ENCODE results near the gene TBCD.

DNA sequence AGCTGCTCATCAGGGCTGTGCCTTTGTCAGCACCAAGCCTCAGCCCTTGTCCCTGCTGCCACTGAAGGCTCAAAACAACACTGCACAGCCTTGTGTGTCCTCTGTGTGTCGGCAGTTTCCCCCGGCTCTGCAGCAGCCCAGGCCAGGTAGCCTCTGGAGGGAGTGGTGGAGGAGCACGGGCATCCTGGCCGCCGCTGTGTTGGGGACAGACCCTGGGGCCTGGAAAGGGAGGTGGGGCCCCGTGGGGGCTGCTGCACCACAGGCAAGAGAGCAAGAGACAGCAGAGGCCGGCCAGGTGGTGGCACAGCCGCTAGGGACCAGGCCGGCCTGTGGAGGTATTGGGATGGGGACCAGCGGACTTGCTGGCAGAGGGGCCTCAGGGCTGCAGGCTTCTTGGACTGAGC is 184.9 kb downstream of the TBCD start:
- TF ChIP-seq, protein P1, sequence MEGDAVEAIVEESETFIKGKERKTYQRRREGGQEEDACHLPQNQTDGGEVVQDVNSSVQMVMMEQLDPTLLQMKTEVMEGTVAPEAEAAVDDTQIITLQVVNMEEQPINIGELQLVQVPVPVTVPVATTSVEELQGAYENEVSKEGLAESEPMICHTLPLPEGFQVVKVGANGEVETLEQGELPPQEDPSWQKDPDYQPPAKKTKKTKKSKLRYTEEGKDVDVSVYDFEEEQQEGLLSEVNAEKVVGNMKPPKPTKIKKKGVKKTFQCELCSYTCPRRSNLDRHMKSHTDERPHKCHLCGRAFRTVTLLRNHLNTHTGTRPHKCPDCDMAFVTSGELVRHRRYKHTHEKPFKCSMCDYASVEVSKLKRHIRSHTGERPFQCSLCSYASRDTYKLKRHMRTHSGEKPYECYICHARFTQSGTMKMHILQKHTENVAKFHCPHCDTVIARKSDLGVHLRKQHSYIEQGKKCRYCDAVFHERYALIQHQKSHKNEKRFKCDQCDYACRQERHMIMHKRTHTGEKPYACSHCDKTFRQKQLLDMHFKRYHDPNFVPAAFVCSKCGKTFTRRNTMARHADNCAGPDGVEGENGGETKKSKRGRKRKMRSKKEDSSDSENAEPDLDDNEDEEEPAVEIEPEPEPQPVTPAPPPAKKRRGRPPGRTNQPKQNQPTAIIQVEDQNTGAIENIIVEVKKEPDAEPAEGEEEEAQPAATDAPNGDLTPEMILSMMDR (conservative IDR thresholded peaks at IDR 0.05 in 1 of 2, IDR thresholded peaks at IDR 0.05 in 1 of 2; ENCODE audit: low read depth in 1 of 2, low read length in 2 of 2), result no peak
- TF ChIP-seq EZH2 (IDR thresholded peaks at IDR 0.05; ENCODE audit: low read length, missing control alignments), result no peak

Data from fibroblast of lung (primary cell).